ENCODE measurements around the gene INPP1.
"Not testable (repeated sequence)": the region's sequence is repeated elsewhere in the genome, so short reads cannot be mapped to it uniquely, and the experiment has no call there.

The INPP1 gene

DNA sequence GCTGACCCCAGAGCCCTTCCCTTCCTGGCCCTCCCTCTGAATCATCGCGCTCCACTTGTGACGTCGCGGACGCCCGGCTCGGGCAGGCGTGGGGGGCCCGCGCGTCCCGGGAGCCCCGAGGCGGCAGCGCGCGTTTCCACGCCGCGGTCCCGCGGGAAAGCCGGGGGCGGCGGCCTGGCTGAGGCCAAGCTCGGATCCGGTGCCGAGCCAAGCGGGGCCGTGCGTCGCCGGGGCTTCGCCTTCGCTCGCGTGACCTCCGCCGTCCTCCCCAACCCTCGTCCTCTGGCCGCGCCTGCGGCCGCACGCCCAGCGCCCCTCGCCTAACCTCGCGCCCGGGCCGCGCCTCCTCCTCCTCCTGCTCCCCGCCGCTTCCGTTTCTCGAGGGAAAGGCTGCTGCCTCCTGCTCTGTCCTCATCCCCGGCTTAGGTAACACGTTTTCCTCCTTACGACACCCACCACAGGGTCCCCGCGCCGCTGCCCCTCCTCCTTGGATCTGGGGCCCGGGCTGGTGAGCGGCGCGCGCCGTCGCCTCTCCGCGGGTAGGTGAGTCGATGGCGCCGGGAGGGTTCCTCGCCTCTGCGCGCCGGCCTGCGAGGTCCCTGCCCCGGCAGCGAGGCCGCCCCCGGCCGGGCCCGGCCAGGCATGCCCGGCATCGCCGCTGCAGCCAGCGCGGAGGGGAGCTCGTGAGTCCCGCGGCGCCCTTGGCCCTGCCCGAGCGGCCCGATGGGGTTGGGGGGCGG, at the start of gene INPP1:
TSS of gene INPP1 (plus strand) at position 54 of the 740 bp plus-strand sequence. CDS start 16,514 bp downstream, outside the sequence.
- peak; percentile 14 for DNase-seq

DNA sequence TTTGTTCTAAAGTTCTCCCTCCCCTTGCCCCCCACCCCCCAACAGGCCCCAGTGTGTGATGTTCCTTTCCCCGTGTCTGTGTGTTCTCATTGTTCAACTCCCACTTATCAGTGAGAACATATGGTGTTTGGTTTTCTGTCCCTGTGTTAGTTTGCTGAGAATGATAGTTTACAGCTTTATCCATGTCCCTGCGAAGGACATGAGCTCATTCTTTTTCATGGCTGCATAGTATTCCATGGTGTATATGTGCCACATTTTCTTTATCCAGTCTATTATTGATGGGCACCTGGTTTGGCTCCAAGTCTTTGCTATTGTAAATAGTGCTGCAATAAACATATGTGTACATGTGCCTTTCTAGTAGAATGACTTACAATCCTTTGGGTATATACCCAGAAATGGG, 45.5 kb upstream of the INPP1 start:
- DNase-seq, result not testable (repeated sequence)

- DNase-seq, result no peak
Measured at GRCh38 chr2:190301032-190301431, 42.4 kb upstream of the INPP1 start.

- no peak for DNase-seq
Measured at GRCh38 chr2:190302052-190302451, 41.3 kb upstream of the INPP1 start.

GRCh38 chr2:190303647-190304046, 39.7 kb upstream of the INPP1 start:
- no peak for DNase-seq

GRCh38 chr2:190304404-190304803, 39.0 kb upstream of the INPP1 start:
- DNase-seq, result no peak

DNA sequence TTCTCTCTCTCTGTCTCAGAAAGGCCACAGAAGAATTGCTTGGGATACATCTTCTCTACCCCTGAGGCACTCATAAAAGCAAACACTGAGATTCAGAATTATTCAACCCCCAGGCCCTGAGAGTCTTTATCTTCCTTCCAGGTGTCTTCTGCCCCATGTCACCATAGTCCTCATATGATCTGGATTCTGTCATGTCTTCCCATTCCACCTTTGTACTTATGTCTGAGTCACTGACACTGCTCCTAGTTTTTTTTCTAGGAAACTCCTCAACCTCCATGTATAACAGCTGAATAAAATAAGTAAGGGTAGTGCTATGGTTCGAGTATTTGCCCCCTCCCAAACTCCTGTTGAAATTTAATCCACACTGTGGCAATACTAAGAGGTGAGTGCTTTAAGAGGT, 35.4 kb upstream of the INPP1 start:
- DNase-seq, result no peak

GRCh38 chr2:190311893-190312634, 31.3 kb upstream of the INPP1 start:
- DNase-seq, result no peak

GRCh38 chr2:190312635-190313025, 30.8 kb upstream of the INPP1 start:
- not testable (repeated sequence) for DNase-seq

DNA sequence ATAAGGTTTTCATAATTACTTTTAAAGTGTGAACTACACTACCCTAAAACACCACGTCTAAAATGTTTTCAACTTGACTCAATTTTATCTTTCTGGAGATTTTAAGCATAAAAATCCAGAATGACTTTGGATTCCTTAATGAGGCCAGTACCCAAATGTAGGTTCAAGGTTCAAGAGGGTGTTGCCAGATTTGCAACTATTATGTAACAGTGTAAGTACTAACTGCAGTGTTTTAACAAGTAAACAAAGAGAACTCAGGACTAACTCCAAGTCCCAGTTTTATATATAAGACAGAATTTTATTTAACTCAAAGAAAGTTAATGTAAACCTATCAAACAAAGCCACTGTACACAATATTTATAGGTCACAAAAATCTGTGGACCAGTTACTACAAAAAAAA, 29.5 kb upstream of the INPP1 start:
- no peak for DNase-seq

- no peak for DNase-seq
Measured at GRCh38 chr2:190315273-190315672, 28.1 kb upstream of the INPP1 start.

GRCh38 chr2:190318514-190318913, 24.9 kb upstream of the INPP1 start:
- DNase-seq, result no peak

GRCh38 chr2:190318931-190319554, 24.3 kb upstream of the INPP1 start:
- DNase-seq, result no peak

DNA sequence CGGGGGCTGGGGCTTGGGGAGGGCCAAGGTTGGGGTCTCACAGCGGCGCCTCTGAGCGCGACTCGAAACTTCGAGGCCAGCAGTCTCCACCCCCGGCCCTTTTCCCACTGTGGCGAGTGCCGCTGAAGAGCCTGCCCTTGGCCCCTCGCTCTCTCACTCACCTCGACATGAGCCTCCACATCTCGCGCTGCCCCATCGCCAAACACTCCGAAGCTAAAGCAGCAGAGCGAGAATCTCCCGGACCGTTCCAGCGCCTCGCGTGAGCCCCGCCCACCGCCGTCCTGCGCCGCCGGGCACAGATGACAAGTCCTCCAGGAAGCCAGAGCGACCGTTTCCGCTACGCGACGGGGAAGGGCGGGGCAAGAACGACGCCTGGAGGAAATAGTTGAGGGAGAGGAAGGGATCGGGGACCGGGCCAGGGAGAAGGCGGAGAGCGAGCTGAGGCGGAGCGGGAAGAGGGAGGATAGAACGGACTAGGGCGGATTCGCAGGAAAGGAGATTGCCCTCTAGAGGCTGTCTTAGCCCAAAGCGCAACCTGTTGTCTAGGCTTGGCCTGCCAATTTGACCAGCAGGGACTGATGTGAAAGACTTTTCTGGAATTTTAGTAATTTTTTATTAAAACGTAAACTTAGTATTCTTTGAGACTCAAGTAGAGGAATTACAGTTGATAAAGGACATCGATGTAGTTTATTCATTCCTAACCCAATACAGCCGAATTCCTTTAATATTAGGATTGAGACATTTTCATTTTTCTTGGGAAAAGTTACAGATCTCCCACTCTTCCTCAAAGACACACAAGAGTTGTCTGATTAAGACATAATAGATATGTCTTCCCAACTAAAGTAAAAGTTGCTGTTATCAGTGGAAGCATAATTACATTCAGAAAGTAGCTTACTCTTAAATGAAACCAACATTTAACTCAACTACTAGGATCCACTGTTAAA, 23.6 kb upstream of the INPP1 start, which contains the start of gene HIBCH:
TSS of gene HIBCH (minus strand) at position 272 of the 944 bp plus-strand sequence. CDS start at position 196, 76 bp downstream.
- DNase-seq, result peak; percentile 97

DNA sequence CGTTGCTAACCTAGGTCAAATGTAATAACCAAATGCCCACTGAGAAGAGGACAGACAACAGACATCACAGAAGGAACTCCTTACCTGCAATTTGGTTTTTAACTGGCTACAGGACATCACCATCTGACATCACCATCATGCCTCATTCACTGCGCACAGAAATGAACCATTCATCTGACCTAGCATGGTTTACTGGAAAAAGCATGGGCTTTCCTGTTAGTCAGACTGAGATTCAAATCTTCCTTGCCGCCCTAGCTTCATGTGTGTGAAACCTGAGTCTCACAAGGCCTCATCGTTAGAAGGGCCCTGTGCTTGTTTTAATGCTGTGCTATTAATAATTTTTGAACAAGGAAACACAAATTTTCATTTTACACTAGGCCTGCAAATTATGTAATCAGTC, 22.7 kb upstream of the INPP1 start:
- no peak for DNase-seq

GRCh38 chr2:190323406-190323805, 20.0 kb upstream of the INPP1 start:
- no peak for DNase-seq

DNA sequence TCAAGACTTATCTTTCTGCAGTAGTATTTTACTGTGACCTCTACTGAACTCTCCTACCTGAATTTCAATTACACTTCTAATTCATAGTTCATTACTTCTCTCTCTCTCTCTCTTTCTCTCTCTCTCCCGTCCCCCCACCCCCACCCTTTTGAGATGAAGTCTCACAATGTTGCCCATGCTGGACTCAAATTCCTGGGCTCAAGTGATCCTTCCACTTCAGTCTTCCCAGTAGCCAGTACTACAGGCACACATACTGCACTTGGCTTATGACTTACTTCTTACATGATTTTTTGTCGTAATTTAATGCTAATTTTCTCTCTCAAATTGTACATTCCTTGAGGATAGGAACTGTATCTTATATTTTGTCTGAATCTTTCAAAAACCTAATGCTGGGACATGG, 17.8 kb upstream of the INPP1 start:
- no peak for DNase-seq

GRCh38 chr2:190327867-190328572, 15.4 kb upstream of the INPP1 start:
- no peak for DNase-seq

GRCh38 chr2:190328573-190329147, 14.7 kb upstream of the INPP1 start:
- no peak for DNase-seq

DNA sequence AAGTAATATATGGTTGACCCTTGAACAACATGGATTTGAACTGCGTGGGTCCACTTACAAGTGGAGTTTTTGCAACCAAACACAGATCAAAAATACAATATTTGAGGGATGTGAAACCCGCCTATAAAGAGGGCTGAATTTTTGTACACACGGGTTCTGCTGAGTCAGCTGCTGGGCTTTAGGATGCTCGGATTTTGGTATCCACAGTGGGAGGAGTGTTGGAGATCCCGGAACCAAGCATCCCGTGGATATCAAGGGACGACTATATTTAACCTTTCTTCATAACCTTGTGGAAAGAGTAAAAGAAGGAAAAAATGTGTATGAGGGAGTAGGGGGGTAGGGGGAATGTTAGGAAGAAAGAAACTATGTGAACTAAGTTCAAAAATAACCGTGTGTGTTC, 10.0 kb upstream of the INPP1 start:
- DNase-seq, result no peak

GRCh38 chr2:190333928-190334327, 9.5 kb upstream of the INPP1 start:
- DNase-seq, result no peak
